K562 (cell line): ENCODE data around the gene ABCC12.

ENCODE experiments used
- PRPF4 ChIP-seq: fragments of 200-400 bp; formaldehyde crosslinking; IDR thresholded peaks from one replicate; pipeline ENCODE4 v1.6.1; 2017; ENCODE audit warnings: low read length, low read depth, mild to moderate bottlenecking; ENCODE audit not compliant: insufficient read depth, poor library complexity, severe bottlenecking
- RFX5 ChIP-seq: IDR thresholded peaks from 2 replicates; pipeline ENCODE4 v1.6.1; 2011; ENCODE audit warnings: low read depth, mild to moderate bottlenecking, improper control_type of control experiment, low read length

GRCh38 chr16:48184681-48185080, 28.9 kb upstream of the ABCC12 start:
- TF ChIP-seq RFX5 (no peak), PRPF4 (no peak)
